HepG2 (cell line): ENCODE results near the gene RPUSD3. TPM values are rescaled to one million over a fixed set of nuclear protein-coding genes. Genes with fewer than 3 reads are reported as not detected.

Experiments
- ATAC-seq: fragments of 200-7000 bp; cut with Tn5 transposase; 3 replicates; pipeline ENCODE4 v1.9.1; 2020; ENCODE audit warnings: mild to moderate bottlenecking, moderate library complexity
- BruUV-seq: library from RNA; stranded (reverse); fragments of 400-500 nt; replicated peaks from 2 replicates; lab custom pipeline; 2021; lab: Mats Ljungman, UMichigan
- CTCF ChIA-PET: fragments of 300-600 bp; formaldehyde crosslinking; extraction: SDS; loops from one replicate; lab custom pipeline; 2021; ENCODE audit warnings: low total read pairs, inconsistent platforms, low intra/inter-chr PET ratio; lab: Yijun Ruan, JAX
- POLR2A ChIA-PET: fragments of 350-600 bp; sonication (Branson Sonifier 250); formaldehyde crosslinking; loops from one replicate; lab custom pipeline; 2020; ENCODE audit warnings: antibody characterized with exemption, inconsistent platforms; lab: Yijun Ruan, JAX
- DNase-seq: peaks from one replicate; pipeline ENCODE4 v3.0.0-alpha.2; 2015; ENCODE audit warnings: low spot score
- FAIRE-seq: peaks from 3 replicates; lab custom pipeline; 2011; peaks lifted over from hg19 to GRCh38; lab: Jason Lieb, UNC
- H2AFZ ChIP-seq: one replicate; pipeline ENCODE4 v1.6.1; 2011; ENCODE audit warnings: low read length, inconsistent platforms
- H3K27ac ChIP-seq: fragments of 300-600 bp; 3 replicates; pipeline ENCODE4 v1.8.0; 2011; ENCODE audit warnings: mixed run types, mild to moderate bottlenecking, mixed read lengths, low read length, inconsistent platforms; ENCODE audit not compliant: insufficient read depth; ENCODE audit errors: extremely low read length
- H3K27me3 ChIP-seq, 2 experiments: fragments of 200-600 bp in 1 of 2; 2 replicates in 1 of 2; 3 replicates in 1 of 2; pipeline versions ENCODE4 v1.6.0 to v1.8.0; 2011; ENCODE audit warnings: low read length in 2 of 2, mild to moderate bottlenecking in 2 of 2, moderate library complexity in 2 of 2, inconsistent platforms in 1 of 2; ENCODE audit not compliant: insufficient read depth in 2 of 2, control insufficient read depth in 1 of 2
- H3K36me3 ChIP-seq, 2 experiments: fragments of 200-600 bp in 1 of 2; replicated peaks in 1 of 2; 2 replicates in 1 of 2; 3 replicates in 1 of 2; pipeline versions ENCODE4 v1.5.1 to v1.8.0; 2011; ENCODE audit warnings: low read length in 2 of 2, inconsistent platforms in 1 of 2; ENCODE audit not compliant: insufficient read depth in 2 of 2, control insufficient read depth in 1 of 2
- H3K4me1 ChIP-seq: 2 replicates; pipeline ENCODE4 v1.5.1; 2012; ENCODE audit warnings: low read length, inconsistent platforms; ENCODE audit not compliant: insufficient read depth
- H3K4me2 ChIP-seq: 2 replicates; pipeline ENCODE4 v1.6.0; 2011; ENCODE audit warnings: low read depth, low read length, inconsistent platforms
- H3K4me3 ChIP-seq, 3 experiments: fragments of 200-600 bp in 1 of 3; sonication (generic), shearing (Covaris generic) in 1 of 3; replicated peaks in 1 of 3; 2 replicates each; pipeline ENCODE4 v1.5.1; 2011 to 2016; ENCODE audit warnings: low read length in 3 of 3, inconsistent platforms in 2 of 3, low read depth in 2 of 3, mild to moderate bottlenecking in 2 of 3, control low read depth in 1 of 3, mixed read lengths in 1 of 3; ENCODE audit not compliant: insufficient read depth in 1 of 3
- H3K79me2 ChIP-seq: one replicate; pipeline ENCODE4 v1.6.1; 2011; ENCODE audit warnings: low read length, inconsistent platforms; ENCODE audit not compliant: insufficient read depth
- H3K9ac ChIP-seq: 2 replicates; pipeline ENCODE4 v1.6.0; 2011; ENCODE audit warnings: mild to moderate bottlenecking, low read depth, low read length, inconsistent platforms; ENCODE audit not compliant: insufficient read depth
- H3K9me3 ChIP-seq: 2 replicates; pipeline ENCODE4 v1.5.1; 2012; ENCODE audit warnings: mild to moderate bottlenecking, low read length
- H4K20me1 ChIP-seq: 2 replicates; pipeline ENCODE4 v1.6.0; 2011; ENCODE audit warnings: inconsistent platforms, mild to moderate bottlenecking, low read length, moderate library complexity; ENCODE audit not compliant: insufficient read depth
- CHD4 ChIP-seq: fragments of 200-600 bp; sonication (generic); IDR thresholded peaks from 2 replicates; pipeline ENCODE4 v1.7.0; 2017; ENCODE audit warnings: mild to moderate bottlenecking, low read length, borderline replicate concordance
- HES4 ChIP-seq: sonication (generic); formaldehyde crosslinking; IDR thresholded peaks from 2 replicates; pipeline ENCODE4 v1.9.0; 2021; ENCODE audit warnings: mild to moderate bottlenecking, missing genetic modification reagents, borderline replicate concordance
- HOXA5 ChIP-seq: sonication (generic); formaldehyde crosslinking; IDR thresholded peaks from 2 replicates; pipeline ENCODE4 v1.4.0; 2020; ENCODE audit warnings: missing genetic modification reagents
- LCORL ChIP-seq, 2 experiments: fragments of 450-650 bp in 1 of 2; sonication (generic) in 1 of 2; formaldehyde crosslinking in 1 of 2; IDR thresholded peaks; 2 replicates each; pipeline versions ENCODE4 v1.5.0 to v1.6.1; 2017 to 2020; ENCODE audit warnings: antibody characterized with exemption in 1 of 2, missing genetic modification reagents in 1 of 2
- MTA3 ChIP-seq: sonication (generic); formaldehyde crosslinking; IDR thresholded peaks from 2 replicates; pipeline ENCODE4 v1.4.0; 2020; ENCODE audit warnings: missing genetic modification reagents
- MXD1 ChIP-seq: sonication (generic); formaldehyde crosslinking; IDR thresholded peaks from 2 replicates; pipeline ENCODE4 v1.4.0; 2020; ENCODE audit warnings: mild to moderate bottlenecking, missing genetic modification reagents
- RCOR2 ChIP-seq: IDR thresholded peaks from 2 replicates; pipeline ENCODE4 v1.6.1; 2016; ENCODE audit warnings: missing biosample characterization, missing genetic modification reagents
- ZKSCAN8 ChIP-seq: IDR thresholded peaks from 2 replicates; pipeline ENCODE4 v1.6.1; 2016; ENCODE audit warnings: borderline replicate concordance, missing genetic modification reagents, missing compliant biosample characterization
- ZNF282 ChIP-seq: fragments of 450-650 bp; IDR thresholded peaks from 2 replicates; pipeline ENCODE4 v1.6.1; 2018; ENCODE audit not compliant: partially characterized antibody
- ZNF441 ChIP-seq: sonication (generic); formaldehyde crosslinking; IDR thresholded peaks from 2 replicates; pipeline ENCODE4 v1.7.0; 2021; ENCODE audit warnings: missing genetic modification reagents, borderline replicate concordance
- ZNF512 ChIP-seq: sonication (generic); formaldehyde crosslinking; IDR thresholded peaks from 2 replicates; pipeline ENCODE4 v1.4.0; 2020; ENCODE audit warnings: mild to moderate bottlenecking, missing genetic modification reagents
- ZNF619 ChIP-seq: sonication (generic); formaldehyde crosslinking; IDR thresholded peaks from 2 replicates; pipeline ENCODE4 v1.4.0; 2020; ENCODE audit warnings: mild to moderate bottlenecking, missing genetic modification reagents
- ZNF768 ChIP-seq: sonication (generic); formaldehyde crosslinking; IDR thresholded peaks from 2 replicates; pipeline ENCODE4 v1.4.0; 2020; ENCODE audit warnings: missing genetic modification reagents
- WGBS: methylation state at CpG from one replicate; pipeline ENCODE4 v1.1.6; 2017; ENCODE audit warnings: low lambda C conversion rate; 5-methylcytosine and 5-hydroxymethylcytosine counted together
- in situ Hi-C: cut with HindIII; loops from 2 replicates; pipeline ENCODE4 v1.10.0; 2017; ENCODE audit warnings: low pct_unique_long_range_greater_than_20kb; ENCODE audit not compliant: extremely low pct_ligation_motif_present
- intact Hi-C: fragments of 100-400 bp; cut with micrococcal nuclease; formaldehyde crosslinking; loops from one replicate; pipeline ENCODE4 v1.10.0; 2022; ENCODE audit not compliant: unreplicated experiment
- polyA plus RNA-seq, 8 experiments: library from polyadenylated mRNA; depleted of rRNA in 3 of 8; stranded (reverse) in 7 of 8; unstranded in 1 of 8; fragments of >200 nt; fragmentation: Illumina TruSeq in 4 of 8; extraction: Trizol in 4 of 8; gene quantifications; 2 replicates each; pipeline versions ENCODE4 v1.2.1 to v1.2.3, GENCODE V29; 2011 to 2016; ENCODE audit warnings: low read depth in 4 of 8, missing spikeins in 1 of 8, mixed read lengths in 1 of 8; ENCODE audit not compliant: insufficient read depth in 1 of 8
- total RNA-seq, 5 experiments: library from RNA; depleted of rRNA; stranded (reverse); fragments of >200 nt; fragmentation: Illumina TruSeq; extraction: Trizol; gene quantifications; 2 replicates each; pipeline ENCODE4 v1.2.3, GENCODE V29; 2016; ENCODE audit warnings: low read depth in 1 of 5

RPUSD3 gene
- total and polyA plus RNA-seq, 2 of the 13 experiments (the other 11 are each of a cell fraction or from before 2014, with no cell fraction given): 32.1 to 48.7 TPM

GRCh38 chr3:9867106-9867505, 23.3 kb upstream of the RPUSD3 start:
- WGBS: 97% methylated on average over 11 of the region's 12 CpGs
- POLR2A ChIA-PET: no interaction called here
- CTCF ChIA-PET: no interaction called here
- ATAC-seq (no peak), FAIRE-seq (no peak), DNase-seq (no peak)
- H3K4me1 ChIP-seq: peaks cover 39% of the 10 kb centered on the region
- no peaks in the 10 kb centered on the region for H3K9me3 ChIP-seq
- H4K20me1 ChIP-seq: no peaks in the 10 kb centered on the region
- H3K9ac ChIP-seq: no peak overlapping the region
- no peaks in the 10 kb centered on the region for H3K79me2 ChIP-seq
- no peak overlapping the region for H3K4me2 ChIP-seq
- H2AFZ ChIP-seq: no peak overlapping the region
- H3K27ac ChIP-seq: no peak overlapping the region
- no TSS peak for BruUV-seq
- TF ChIP-seq LCORL (IDR thresholded peaks at IDR 0.05): no peak
- no peak for TF ChIP-seq LCORL (CRISPR knock-in tag; IDR thresholded peaks at IDR 0.05)
- no peak for TF ChIP-seq HES4
- TF ChIP-seq RCOR2 (CRISPR knock-in tag): no peak
- TF ChIP-seq CHD4: no peak
- no peak for TF ChIP-seq ZNF768 (CRISPR knock-in tag)
- no peak for TF ChIP-seq ZNF441
- no peak for TF ChIP-seq ZNF512 (CRISPR knock-in tag)
- TF ChIP-seq ZNF619 (CRISPR knock-in tag): no peak
- TF ChIP-seq ZKSCAN8 (CRISPR knock-in tag): no peak
- TF ChIP-seq MTA3: no peak
- TF ChIP-seq MXD1: no peak
- TF ChIP-seq HOXA5 (CRISPR knock-in tag): no peak
- TF ChIP-seq ZNF282: no peak
- H3K4me3 ChIP-seq: no peak overlapping the region
- in situ Hi-C loops: no loop called here
- H3K36me3 ChIP-seq: no peaks in the 10 kb centered on the region
- H3K27me3 ChIP-seq: no peaks in the 10 kb centered on the region
- intact Hi-C loops: no loop called here
